ENCODE measurements around the gene ERC1. TPM values are rescaled to one million over a fixed set of nuclear protein-coding genes. Genes with fewer than 3 reads are reported as not detected.

Gene ERC1
- total RNA-seq, 1 experiment from 2014 or later: 12.5 TPM

DNA sequence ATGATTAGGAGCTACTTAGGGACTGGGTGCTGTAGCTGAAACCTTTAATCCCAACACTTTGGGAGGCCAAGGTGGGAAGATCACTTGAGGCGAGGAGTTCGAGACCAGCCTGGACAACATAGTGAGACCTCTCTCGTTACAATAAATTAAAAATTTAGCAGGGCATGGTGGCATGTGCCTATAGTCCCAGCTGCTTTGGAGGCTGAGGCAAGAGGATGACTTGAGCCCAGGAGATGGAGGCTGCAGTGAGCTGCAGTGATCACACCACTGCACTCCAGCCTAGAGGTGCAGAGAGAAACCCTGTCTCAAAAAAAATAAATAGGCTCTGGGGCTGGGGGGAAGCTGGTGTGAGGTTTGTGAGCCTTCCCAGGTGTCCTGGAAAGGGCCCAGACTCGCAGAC lies 506.1 kb downstream of the ERC1 start:
- DNase-seq (ENCODE audit: extremely low read depth, low read depth): no peak

GRCh38 chr12:1498199-1498740 lies 507.2 kb downstream of the ERC1 start:
- DNase-seq (ENCODE audit: extremely low read depth, low read depth): no peak

DNA sequence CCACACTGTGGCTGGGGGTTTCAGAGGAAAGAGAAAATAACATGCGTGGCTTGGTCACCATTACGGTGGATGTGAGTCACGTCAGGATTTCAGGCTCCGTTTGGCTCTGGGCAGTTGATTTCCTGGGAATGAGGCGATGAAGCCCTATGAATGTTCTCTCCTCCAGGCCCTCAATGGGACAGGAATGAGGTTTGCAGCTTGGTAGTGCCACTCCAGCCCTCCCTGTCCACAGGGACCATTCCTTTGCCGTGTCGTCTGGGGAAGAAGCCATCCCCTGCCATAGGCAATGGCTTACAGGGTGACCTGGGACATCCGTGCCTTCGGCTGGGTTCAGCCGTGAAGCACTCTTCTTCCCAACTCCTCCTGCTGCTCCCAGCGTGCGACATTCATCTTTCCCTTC lies 508.3 kb downstream of the ERC1 start:
- DNase-seq (ENCODE audit: extremely low read depth, low read depth): no peak

GRCh38 chr12:1500095-1500801 lies 509.2 kb downstream of the ERC1 start:
- peak; percentile 99 for DNase-seq (ENCODE audit: extremely low read depth, low read depth)

DNA sequence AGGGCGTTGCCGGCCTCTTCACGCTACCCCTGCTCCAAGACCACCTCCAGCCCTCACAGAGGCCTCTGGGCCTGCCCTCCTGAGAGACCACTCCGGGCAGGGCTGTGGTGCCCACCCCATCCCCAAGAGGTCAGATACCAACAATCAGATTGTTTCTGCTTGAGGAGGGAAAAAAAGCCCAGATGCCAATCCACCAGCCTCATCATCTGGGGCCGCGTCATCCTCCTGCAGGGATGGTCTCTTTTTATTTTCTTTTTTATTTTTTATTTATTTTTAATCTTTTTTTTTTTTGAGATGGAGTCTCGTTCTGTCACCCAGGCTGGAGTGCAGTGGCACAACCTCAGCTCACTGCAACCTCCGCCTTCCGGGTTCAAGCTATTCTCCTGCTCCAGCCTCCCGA lies 510.0 kb downstream of the ERC1 start:
- DNase-seq (ENCODE audit: extremely low read depth, low read depth): no peak

DNA sequence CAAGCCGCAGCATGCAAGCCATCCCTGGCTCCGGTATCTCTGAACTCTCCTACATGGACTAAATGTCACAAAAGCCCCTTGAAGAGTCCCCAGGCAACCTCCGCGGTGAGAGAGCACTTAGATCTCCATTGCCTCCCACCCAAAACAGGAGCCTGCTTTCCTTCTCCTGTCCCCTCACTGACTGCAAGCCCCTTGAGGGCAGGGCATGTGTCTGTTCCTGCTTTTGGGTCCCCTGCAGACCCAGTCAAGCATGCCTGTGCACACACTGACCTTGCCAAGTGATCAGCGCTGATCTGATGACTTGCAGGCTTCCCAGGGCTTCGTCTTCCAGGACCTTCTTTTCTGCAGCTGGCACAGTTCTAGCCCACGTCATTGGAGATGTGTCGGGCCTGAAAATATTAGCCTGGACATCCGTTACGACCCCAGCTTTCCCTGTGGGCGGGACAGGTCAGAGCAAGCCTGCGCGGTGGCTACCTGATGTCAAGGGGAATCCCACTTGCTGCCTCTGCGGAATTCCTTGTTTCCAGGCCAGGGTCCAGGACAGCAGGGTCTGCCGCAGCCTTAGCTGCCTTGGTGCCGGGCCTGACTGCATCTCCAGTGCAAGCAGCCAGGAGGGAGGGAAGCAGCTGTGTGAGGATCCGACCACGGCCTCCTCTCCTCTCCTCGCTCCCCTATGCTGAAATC lies 510.8 kb downstream of the ERC1 start:
- no peak for DNase-seq (ENCODE audit: extremely low read depth, low read depth)

DNA sequence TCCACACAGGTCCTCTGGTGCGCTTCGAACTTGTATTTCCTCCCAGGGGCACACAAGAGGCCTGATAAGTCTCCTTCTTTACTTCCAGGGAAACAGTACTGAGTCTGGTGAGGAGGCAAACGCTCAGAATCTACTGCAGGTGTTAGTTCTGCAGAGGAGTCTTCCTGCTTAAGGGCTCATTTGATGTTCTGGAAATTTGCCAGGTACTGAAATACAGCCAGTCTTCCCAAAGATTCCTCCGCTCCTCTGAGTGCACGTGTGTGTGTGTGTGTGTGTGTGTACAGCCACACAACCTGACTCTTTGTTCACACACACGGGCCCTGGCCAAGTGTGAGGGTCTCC lies 511.3 kb downstream of the ERC1 start:
- DNase-seq (ENCODE audit: extremely low read depth, low read depth): no peak

- DNase-seq (ENCODE audit: extremely low read depth, low read depth): no peak
These were observed 511.8 kb downstream of the ERC1 start for GRCh38 chr12:1502831-1503230.

DNA sequence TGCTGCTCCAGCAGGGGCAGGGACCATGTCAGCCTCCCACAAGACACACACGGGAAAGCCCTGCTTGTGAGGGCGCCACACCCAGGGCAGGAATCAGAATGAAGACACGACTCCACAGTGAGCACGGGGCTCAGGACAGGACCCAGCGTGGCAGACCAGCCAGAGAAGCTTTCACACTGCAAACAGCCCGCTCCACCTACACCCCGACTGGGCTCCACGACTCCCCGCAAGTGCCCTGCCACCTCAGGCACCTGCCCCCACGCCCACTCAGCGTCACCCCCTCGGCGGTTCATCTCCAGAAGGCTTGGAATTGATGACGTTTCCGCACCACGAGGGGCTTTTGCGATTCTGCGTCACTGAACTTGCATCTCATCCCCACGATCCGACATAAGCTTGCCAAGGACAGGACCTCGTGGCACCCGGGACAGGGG lies 512.3 kb downstream of the ERC1 start:
- DNase-seq (ENCODE audit: extremely low read depth, low read depth): no peak

DNA sequence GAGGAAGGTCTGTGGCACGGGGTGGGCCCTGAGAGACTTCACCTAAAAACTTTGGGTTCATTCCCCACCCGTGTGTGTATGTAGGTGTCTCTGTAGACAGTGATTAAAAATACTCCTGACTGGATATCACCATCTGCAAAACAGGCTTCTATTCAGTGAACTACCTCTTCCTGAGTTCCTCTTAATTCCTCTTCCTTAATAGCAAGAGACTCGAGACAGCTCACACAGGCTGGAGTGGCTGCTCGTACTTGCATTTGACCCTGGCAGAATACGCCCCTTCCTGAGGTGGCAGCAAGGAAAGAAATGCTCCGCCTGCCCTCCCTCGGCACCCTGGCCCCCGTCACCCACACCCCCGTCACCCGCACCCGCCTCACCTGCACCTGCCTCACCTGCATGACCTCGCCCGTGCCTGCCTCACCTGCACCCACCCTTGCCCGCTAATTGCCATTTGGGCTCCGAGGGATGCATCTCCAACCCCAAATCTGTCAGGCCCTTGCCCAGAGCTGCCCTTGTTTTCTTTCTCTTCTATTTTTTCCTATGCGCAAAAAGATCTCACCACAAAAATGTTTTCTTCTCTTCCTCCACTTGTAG lies 513.4 kb downstream of the ERC1 start:
- DNase-seq (ENCODE audit: extremely low read depth, low read depth): no peak

DNA sequence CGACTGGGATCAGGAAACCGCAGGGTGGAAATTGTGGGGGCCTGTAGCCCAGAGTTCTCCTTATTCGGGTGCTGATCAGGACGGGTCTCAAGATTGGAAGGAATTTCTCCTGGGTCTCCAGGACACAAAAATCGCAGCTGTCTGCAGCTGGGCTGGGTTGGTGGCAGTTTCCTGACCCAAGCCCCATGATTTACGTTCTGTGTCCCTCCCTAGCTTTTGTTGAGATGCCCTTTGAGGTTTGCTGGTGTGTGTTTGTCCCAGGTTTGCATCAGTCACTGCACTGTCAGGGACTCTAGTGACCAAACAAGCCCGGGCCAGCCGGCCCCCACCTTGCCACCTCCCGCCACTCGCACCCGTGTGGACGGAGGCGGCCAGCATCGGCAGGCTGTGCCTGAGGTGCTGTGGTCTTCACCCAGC lies 513.9 kb downstream of the ERC1 start:
- no peak for DNase-seq (ENCODE audit: extremely low read depth, low read depth)

- DNase-seq (ENCODE audit: extremely low read depth, low read depth): no peak
These were observed 514.6 kb downstream of the ERC1 start for GRCh38 chr12:1505576-1505975.

DNA sequence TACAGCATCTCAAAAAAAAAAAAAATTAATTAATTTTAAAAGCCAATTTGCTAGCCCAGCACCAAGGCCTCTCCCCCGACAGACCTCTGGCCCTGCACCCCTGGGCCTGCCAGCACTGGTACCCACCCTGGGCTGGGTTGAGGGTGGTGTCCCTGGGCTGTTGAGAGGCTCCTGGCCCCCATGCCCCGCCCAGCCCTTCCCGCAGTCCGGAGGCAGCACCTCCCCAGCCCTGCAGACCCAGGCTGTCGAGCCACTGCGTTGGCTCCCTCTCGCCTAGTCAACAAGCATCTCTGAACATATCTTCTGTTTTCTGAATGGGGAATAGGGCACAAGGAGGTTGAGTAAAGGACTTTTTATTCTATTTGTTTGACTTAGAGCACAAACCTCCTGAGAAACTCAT lies 516.3 kb downstream of the ERC1 start:
- no peak for DNase-seq (ENCODE audit: extremely low read depth, low read depth)

DNA sequence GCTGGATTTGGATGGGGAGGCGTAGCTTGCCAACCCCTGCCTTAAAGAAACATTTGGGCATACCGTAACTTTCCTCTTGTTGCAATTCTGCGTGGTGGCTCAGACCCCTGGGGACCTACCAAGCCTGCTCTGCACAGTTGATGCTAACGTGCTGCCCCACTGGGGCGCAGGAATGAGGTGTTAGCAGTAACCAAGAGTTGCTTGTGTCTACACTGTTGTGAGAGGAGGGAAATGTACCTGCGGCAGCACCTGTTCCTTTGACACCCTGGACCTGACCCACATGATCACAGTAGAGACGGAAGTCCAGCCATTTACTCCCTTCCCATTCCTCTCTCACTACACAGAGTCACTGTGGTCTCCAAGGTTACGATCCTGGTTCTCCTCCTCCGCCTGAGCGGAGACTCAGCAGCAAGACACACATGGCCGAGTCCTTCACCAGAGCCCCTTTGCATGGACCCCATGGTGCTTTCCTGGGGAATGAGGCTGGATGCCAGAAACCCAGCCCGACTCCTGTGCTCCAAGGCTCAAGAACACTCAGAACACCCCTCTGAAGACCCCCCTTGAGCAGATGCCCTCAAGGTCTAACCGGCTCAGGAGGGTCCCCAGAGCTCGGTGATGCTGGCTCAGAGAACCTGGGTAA lies 518.5 kb downstream of the ERC1 start:
- no peak for DNase-seq (ENCODE audit: extremely low read depth, low read depth)

DNA sequence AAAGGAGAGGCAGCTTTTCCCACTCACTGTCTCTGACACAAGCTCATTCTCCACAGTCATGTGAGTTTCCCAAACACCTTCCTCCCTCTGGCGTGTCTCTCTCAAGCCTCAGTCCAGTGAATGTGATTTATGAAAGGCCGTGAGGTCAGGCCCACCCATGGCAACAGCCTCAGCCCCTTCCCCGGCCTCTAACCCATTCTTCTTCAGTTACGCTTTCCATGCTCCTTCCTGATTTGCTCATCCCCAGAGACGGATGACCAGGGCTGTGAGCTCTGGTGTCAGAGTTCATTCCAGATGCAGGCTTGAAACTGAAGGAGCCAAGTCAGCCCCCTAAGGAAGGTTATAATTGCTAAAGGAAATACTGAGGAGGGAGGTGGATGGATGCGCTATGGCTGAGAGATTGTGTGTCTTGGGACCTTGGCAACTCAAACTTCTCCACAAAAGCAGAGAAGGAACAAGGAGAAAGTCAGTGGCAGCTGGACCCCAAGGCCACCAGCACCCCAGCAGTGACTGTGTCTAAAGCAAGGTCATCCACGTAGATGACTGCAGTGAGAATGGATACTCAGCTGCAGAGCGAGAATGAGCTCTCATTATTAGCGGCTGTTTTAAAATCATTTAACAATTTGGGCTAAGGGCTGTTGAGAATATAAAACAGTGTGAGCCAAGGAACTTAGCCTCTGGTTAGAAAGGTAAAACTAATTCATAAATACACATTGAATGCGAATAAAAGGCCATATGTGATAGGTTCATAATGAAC lies 519.2 kb downstream of the ERC1 start:
- DNase-seq (ENCODE audit: extremely low read depth, low read depth): no peak

DNA sequence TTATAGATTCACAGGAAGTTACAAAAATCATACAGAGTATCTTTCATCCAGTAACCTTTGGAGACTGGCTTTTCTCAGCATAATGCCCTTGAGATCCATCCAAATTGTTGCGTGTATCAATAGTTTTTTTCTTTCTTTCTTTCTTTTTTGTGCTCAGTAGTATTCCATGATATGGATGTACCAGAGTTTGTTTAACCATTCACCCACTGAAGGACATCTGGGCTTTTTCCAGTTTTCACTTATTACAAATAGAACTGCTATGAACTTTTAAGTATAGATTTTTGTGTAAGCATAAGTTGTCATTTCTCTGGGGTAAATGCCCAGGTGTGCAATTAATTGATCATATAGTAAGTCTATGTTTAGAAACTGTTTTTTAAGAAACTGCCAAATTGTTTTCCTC lies 524.0 kb downstream of the ERC1 start:
- no peak for DNase-seq (ENCODE audit: extremely low read depth, low read depth)

- no peak for DNase-seq (ENCODE audit: extremely low read depth, low read depth)
These were observed 524.4 kb downstream of the ERC1 start for GRCh38 chr12:1515428-1515827.

DNA sequence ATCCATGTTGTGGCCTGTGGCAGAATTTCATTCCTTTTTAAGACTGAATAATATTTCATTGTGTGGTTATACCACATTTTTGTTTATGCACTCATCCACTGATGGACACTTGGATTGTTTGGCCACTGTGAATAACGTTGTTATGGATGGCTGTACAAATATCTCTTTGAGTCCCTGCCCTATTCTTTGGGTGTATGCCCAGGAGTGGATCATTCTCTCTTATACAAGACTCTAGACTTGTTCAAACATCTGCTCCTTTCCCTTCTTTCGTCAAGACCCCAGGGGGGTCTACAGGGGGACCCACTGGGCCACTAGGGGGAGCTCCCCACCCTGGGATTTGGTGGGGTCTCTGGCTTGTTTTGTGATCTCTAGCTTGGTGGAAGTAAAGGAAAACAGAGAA lies 526.0 kb downstream of the ERC1 start:
- no peak for DNase-seq (ENCODE audit: extremely low read depth, low read depth)

- DNase-seq (ENCODE audit: extremely low read depth, low read depth): no peak
These were observed 526.9 kb downstream of the ERC1 start for GRCh38 chr12:1517734-1518525.
